Thymus (tissue), 11 donors: Measurements from ENCODE around the gene ABI1. TPM values are rescaled to one million over a fixed set of nuclear protein-coding genes. Genes with fewer than 3 reads are reported as not detected.
A peak's percentile ranks its signal among the peaks of the same experiment; 100 is the strongest.

ENCODE experiments used
- DNase-seq, 9 donors: peaks; one replicate each; pipeline ENCODE4 v3.0.0-alpha.2; 2013; ENCODE audit warnings: low spot score in 9 of 9, low read depth in 6 of 9, missing footprints in 1 of 9
- H3K27ac ChIP-seq, 2 donors: one replicate each; pipeline ENCODE4 v1.5.1; 2013; ENCODE audit warnings: control low read depth in 1 of 2, low read depth in 1 of 2, low read length in 1 of 2, mild to moderate bottlenecking in 1 of 2, moderate library complexity in 1 of 2
- H3K27me3 ChIP-seq, 2 donors: one replicate each; pipeline ENCODE4 v1.5.1; 2013; ENCODE audit warnings: low read length in 1 of 2; ENCODE audit not compliant: control insufficient read depth in 2 of 2, insufficient read depth in 1 of 2
- H3K36me3 ChIP-seq, 2 donors: one replicate each; pipeline ENCODE4 v1.5.1; 2013; ENCODE audit warnings: low read length in 1 of 2, mild to moderate bottlenecking in 1 of 2, moderate library complexity in 1 of 2; ENCODE audit not compliant: control insufficient read depth in 2 of 2, insufficient read depth in 2 of 2
- H3K4me1 ChIP-seq, 2 donors: one replicate each; pipeline ENCODE4 v1.5.1; 2013; ENCODE audit warnings: low read length in 2 of 2; ENCODE audit not compliant: control insufficient read depth in 2 of 2, insufficient read depth in 2 of 2
- H3K4me3 ChIP-seq, 2 donors: one replicate each; pipeline ENCODE4 v1.5.1; 2013; ENCODE audit warnings: low read length in 2 of 2, control low read depth in 1 of 2, mild to moderate bottlenecking in 1 of 2
- H3K9me3 ChIP-seq, 2 donors: one replicate each; pipeline ENCODE4 v1.5.1; 2013; ENCODE audit warnings: low read length in 1 of 2, mild to moderate bottlenecking in 1 of 2; ENCODE audit not compliant: control insufficient read depth in 2 of 2, insufficient read depth in 1 of 2
- WGBS: extraction: QIAGEN DNeasy Blood & Tissue Kit; methylation state at CpG from one replicate; pipeline ENCODE4 v1.1.7; 2013; 5-methylcytosine and 5-hydroxymethylcytosine counted together
- polyA plus RNA-seq: library from polyadenylated mRNA; stranded (reverse); fragments of 200-250 nt; gene quantifications from one replicate; pipeline ENCODE4 v1.2.3, GENCODE V29; 2013
- total RNA-seq: library from RNA; stranded (reverse); fragments of 120-200 nt; gene quantifications from one replicate; pipeline ENCODE4 v1.2.4, GENCODE V29; 2013
- donor health status: healthy.

ABI1 gene
- total and polyA plus RNA-seq, 2 donors = 62.3 to 64.5 TPM

- Histone ChIP-seq H3K9me3 (no peaks in the 10 kb centered on the region), H3K36me3 (peaks cover 50 to 73% of the 10 kb centered on the region in 2 donors), H3K4me3 (no peak overlapping the region), H3K27me3 (no peaks in the 10 kb centered on the region), H3K27ac (no peak overlapping the region), H3K4me1 (no peaks in the 10 kb centered on the region)
- WGBS = 71% methylated on average over 8 of the region's 8 CpGs
- DNase-seq = peak; percentile 8 to 67 (median 52)
These were observed 134.7 kb downstream of the ABI1 start for GRCh38 chr10:26725837-26726727.

- no peak for DNase-seq
- Histone ChIP-seq H3K27ac (no peak overlapping the region), H3K27me3 (no peaks in the 10 kb centered on the region), H3K4me3 (no peak overlapping the region), H3K36me3 (peaks cover 43 to 79% of the 10 kb centered on the region in 2 donors), H3K9me3 (no peaks in the 10 kb centered on the region), H3K4me1 (no peaks in the 10 kb centered on the region)
- 99% methylated on average over 4 of the region's 4 CpGs for WGBS
These were observed 137.7 kb downstream of the ABI1 start for GRCh38 chr10:26723016-26723415.

- no peaks in the 10 kb centered on the region for H3K4me1 ChIP-seq
- 97% methylated on average over 7 of the region's 7 CpGs for WGBS
- H3K27me3 ChIP-seq = no peaks in the 10 kb centered on the region
- no peaks in the 10 kb centered on the region for H3K9me3 ChIP-seq
- H3K36me3 ChIP-seq = peaks cover 36 to 80% of the 10 kb centered on the region in 2 donors
- no peak overlapping the region for H3K4me3 ChIP-seq
- H3K27ac ChIP-seq = no peak overlapping the region
- peak in 1 of 9 donors; percentile 31 for DNase-seq
These were observed 139.2 kb downstream of the ABI1 start for GRCh38 chr10:26721561-26721960.

- H3K27ac ChIP-seq = no peak overlapping the region
- H3K4me1 ChIP-seq = no peaks in the 10 kb centered on the region
- DNase-seq = no peak
- H3K36me3 ChIP-seq = peaks cover 48 to 78% of the 10 kb centered on the region in 2 donors
- no peak overlapping the region for H3K4me3 ChIP-seq
- H3K9me3 ChIP-seq = no peaks in the 10 kb centered on the region
- 84% methylated on average over 7 of the region's 7 CpGs for WGBS
- no peaks in the 10 kb centered on the region for H3K27me3 ChIP-seq
These were observed 143.3 kb downstream of the ABI1 start for GRCh38 chr10:26717476-26717875.

GRCh38 chr10:26715137-26715487 lies 145.6 kb downstream of the ABI1 start:
- Histone ChIP-seq H3K4me1 (peaks cover 0 to 2% of the 10 kb centered on the region in 2 donors), H3K36me3 (peaks cover 56 to 80% of the 10 kb centered on the region in 2 donors), H3K27me3 (no peaks in the 10 kb centered on the region), H3K27ac (no peak overlapping the region), H3K4me3 (no peak overlapping the region), H3K9me3 (no peaks in the 10 kb centered on the region)
- DNase-seq = no peak
- WGBS = 95% methylated on average over 2 of the region's 2 CpGs

GRCh38 chr10:26714415-26715136 lies 146.2 kb downstream of the ABI1 start:
- no peaks in the 10 kb centered on the region for H3K9me3 ChIP-seq
- 94% methylated on average over 1 of the region's 1 CpG for WGBS
- H3K4me1 ChIP-seq = peaks cover 0 to 2% of the 10 kb centered on the region in 2 donors
- H3K27me3 ChIP-seq = no peaks in the 10 kb centered on the region
- H3K4me3 ChIP-seq = no peak overlapping the region
- H3K27ac ChIP-seq = no peak overlapping the region
- no peak for DNase-seq
- H3K36me3 ChIP-seq = peaks cover 57 to 77% of the 10 kb centered on the region in 2 donors

GRCh38 chr10:26711324-26711723 lies 149.4 kb downstream of the ABI1 start:
- Histone ChIP-seq H3K36me3 (peaks cover 75 to 81% of the 10 kb centered on the region in 2 donors), H3K4me3 (no peak overlapping the region), H3K27me3 (no peaks in the 10 kb centered on the region), H3K4me1 (peaks cover 0 to 2% of the 10 kb centered on the region in 2 donors), H3K27ac (no peak overlapping the region), H3K9me3 (peaks cover 0 to 2% of the 10 kb centered on the region in 2 donors)
- no peak for DNase-seq
- WGBS = 98% methylated on average over 5 of the region's 5 CpGs

GRCh38 chr10:26706936-26707335 lies 153.8 kb downstream of the ABI1 start:
- 97% methylated on average over 10 of the region's 10 CpGs for WGBS
- no peak for DNase-seq
- Histone ChIP-seq H3K4me3 (no peak overlapping the region), H3K27ac (no peak overlapping the region), H3K9me3 (peaks cover 2 to 4% of the 10 kb centered on the region in 2 donors), H3K27me3 (no peaks in the 10 kb centered on the region), H3K4me1 (peaks cover 0 to 7% of the 10 kb centered on the region in 2 donors), H3K36me3 (peaks cover 55 to 76% of the 10 kb centered on the region in 2 donors)

GRCh38 chr10:26706206-26706605 lies 154.6 kb downstream of the ABI1 start:
- peaks cover 2 to 4% of the 10 kb centered on the region in 2 donors for H3K9me3 ChIP-seq
- H3K36me3 ChIP-seq = peaks cover 57 to 77% of the 10 kb centered on the region in 2 donors
- H3K27ac ChIP-seq = no peak overlapping the region
- no peak for DNase-seq
- peaks cover 7 to 14% of the 10 kb centered on the region in 2 donors for H3K4me1 ChIP-seq
- H3K27me3 ChIP-seq = no peaks in the 10 kb centered on the region
- WGBS = 93% methylated on average over 6 of the region's 6 CpGs
- no peak overlapping the region for H3K4me3 ChIP-seq
